Spleen (tissue), 7 donors: ENCODE measurements around the gene SLC4A11.

Experiments used
- POLR2A ChIP-seq, 3 donors: fragments of 450-650 bp; IDR thresholded peaks; one replicate each; pipeline ENCODE4 v1.5.1; 2017; ENCODE audit warnings: antibody characterized with exemption in 3 of 3, mild to moderate bottlenecking in 1 of 3
- TF ChIP-seq, protein P1 (sequence below), 11 experiments: fragments of 200-600 bp in 7 of 11; fragments of 450-650 bp in 4 of 11; sonication (generic) in 4 of 11; IDR thresholded peaks in 8 of 11; conservative IDR thresholded peaks in 3 of 11; 1 replicate in 7 of 11; 2 replicates in 4 of 11; pipeline versions ENCODE4 v1.4.0 to v1.8.0; 2016 to 2021; ENCODE audit warnings: antibody characterized with exemption in 11 of 11, inconsistent platforms in 4 of 11, mild to moderate bottlenecking in 1 of 11
- donor health status: DM: no; HTN: no; CAD: no; lungs with moderate emphysema.
- donor health status: DM: no; HTN: no; CAD: no.
- donor health status: DM: no; HTN: no; CAD: no.

DNA sequence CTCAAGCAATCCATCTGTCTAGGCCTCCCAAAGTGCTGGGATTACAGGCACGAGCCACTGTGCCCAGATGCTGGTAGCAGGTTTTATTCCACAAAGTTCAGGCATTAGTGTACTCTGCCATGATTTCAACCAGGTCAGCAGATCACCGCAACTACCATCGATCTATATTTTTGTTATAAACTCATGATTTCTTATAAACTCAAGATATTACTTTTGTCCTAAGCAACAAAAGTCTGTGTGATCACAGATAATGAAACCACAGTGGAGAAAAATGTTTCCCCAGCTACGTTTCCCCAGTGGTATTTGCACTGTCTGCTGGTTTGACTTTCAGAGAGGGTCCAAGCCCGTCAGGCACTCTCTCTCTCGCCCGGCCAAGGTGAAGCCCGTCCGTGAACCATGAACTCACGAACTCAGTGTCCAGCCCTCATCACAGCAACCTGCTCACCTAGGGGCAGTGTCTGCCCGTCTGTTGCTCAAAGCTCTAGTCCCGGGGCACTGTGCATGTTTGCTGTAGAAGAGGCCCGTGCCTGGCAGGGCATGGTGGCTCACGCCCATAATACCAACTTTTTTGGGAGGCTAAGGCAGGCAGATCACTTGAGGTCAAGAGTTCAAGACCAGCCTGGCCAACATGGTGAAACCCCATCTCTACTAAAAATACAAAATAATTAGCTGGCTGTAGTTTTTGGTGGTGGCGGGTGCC, 7.0 kb downstream of the SLC4A11 start:
- TF ChIP-seq, protein P1, sequence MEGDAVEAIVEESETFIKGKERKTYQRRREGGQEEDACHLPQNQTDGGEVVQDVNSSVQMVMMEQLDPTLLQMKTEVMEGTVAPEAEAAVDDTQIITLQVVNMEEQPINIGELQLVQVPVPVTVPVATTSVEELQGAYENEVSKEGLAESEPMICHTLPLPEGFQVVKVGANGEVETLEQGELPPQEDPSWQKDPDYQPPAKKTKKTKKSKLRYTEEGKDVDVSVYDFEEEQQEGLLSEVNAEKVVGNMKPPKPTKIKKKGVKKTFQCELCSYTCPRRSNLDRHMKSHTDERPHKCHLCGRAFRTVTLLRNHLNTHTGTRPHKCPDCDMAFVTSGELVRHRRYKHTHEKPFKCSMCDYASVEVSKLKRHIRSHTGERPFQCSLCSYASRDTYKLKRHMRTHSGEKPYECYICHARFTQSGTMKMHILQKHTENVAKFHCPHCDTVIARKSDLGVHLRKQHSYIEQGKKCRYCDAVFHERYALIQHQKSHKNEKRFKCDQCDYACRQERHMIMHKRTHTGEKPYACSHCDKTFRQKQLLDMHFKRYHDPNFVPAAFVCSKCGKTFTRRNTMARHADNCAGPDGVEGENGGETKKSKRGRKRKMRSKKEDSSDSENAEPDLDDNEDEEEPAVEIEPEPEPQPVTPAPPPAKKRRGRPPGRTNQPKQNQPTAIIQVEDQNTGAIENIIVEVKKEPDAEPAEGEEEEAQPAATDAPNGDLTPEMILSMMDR (IDR thresholded peaks at IDR 0.05 in 8 of 11, conservative IDR thresholded peaks at IDR 0.05 in 3 of 11), result no peak
- no peak for TF ChIP-seq POLR2A (IDR thresholded peaks at IDR 0.05)
